GM19324 (cell line): ENCODE measurements around the gene UBE2E3.
A peak's percentile ranks its signal among the peaks of the same experiment; 100 is the strongest.

Experiments
- ATAC-seq: cut with Tn5 transposase; IDR thresholded peaks from one replicate; pipeline ENCODE4 v1.9.1; 2021; ENCODE audit warnings: mild to moderate bottlenecking, moderate library complexity; ENCODE audit not compliant: unreplicated experiment, low FRiP score

UBE2E3 gene

GRCh38 chr2:180980106-180980942 is at the start of gene UBE2E3:
Gene UBE2E3, plus strand, starts transcription at chr2:180980605. Its CDS starts 1,438 bp downstream, at chr2:180982043.
- peak; percentile 93 for ATAC-seq

- ATAC-seq: no peak
Observed at GRCh38 chr2:180931841-180932240, 48.6 kb upstream of the UBE2E3 start.

- no peak for ATAC-seq
Observed at GRCh38 chr2:180933332-180933731, 47.1 kb upstream of the UBE2E3 start.

- no peak for ATAC-seq
Observed at GRCh38 chr2:180934911-180935310, 45.5 kb upstream of the UBE2E3 start.

- peak; percentile 66 for ATAC-seq
Observed at GRCh38 chr2:180937480-180937879, 42.9 kb upstream of the UBE2E3 start.

- ATAC-seq: no peak
Observed at GRCh38 chr2:180938451-180938850, 42.0 kb upstream of the UBE2E3 start.

- no peak for ATAC-seq
Observed at GRCh38 chr2:180943275-180943674, 37.1 kb upstream of the UBE2E3 start.

- ATAC-seq: no peak
Observed at GRCh38 chr2:180944372-180944771, 36.0 kb upstream of the UBE2E3 start.

- no peak for ATAC-seq
Observed at GRCh38 chr2:180947208-180947689, 33.2 kb upstream of the UBE2E3 start.

- ATAC-seq: no peak
Observed at GRCh38 chr2:180949896-180950295, 30.5 kb upstream of the UBE2E3 start.

GRCh38 chr2:180952082-180952481 is 28.3 kb upstream of the UBE2E3 start:
- no peak for ATAC-seq

GRCh38 chr2:180952731-180953336 is 27.6 kb upstream of the UBE2E3 start:
- ATAC-seq: no peak

- no peak for ATAC-seq
Observed at GRCh38 chr2:180953550-180953949, 26.9 kb upstream of the UBE2E3 start.

GRCh38 chr2:180955101-180955500 is 25.3 kb upstream of the UBE2E3 start:
- no peak for ATAC-seq

- ATAC-seq: no peak
Observed at GRCh38 chr2:180959787-180960186, 20.6 kb upstream of the UBE2E3 start.

- no peak for ATAC-seq
Observed at GRCh38 chr2:180960982-180961381, 19.4 kb upstream of the UBE2E3 start.

- no peak for ATAC-seq
Observed at GRCh38 chr2:180962727-180963314, 17.6 kb upstream of the UBE2E3 start.

GRCh38 chr2:180966378-180966777 is 14.0 kb upstream of the UBE2E3 start:
- ATAC-seq: no peak

- ATAC-seq: no peak
Observed at GRCh38 chr2:180969124-180969523, 11.3 kb upstream of the UBE2E3 start.

- ATAC-seq: no peak
Observed at GRCh38 chr2:180970016-180970415, 10.4 kb upstream of the UBE2E3 start.

- ATAC-seq: no peak
Observed at GRCh38 chr2:180971811-180972210, 8.6 kb upstream of the UBE2E3 start.
